RKO (cell line): Measurements from ENCODE around the gene TNNT1.
"Not testable (repeated sequence)": the region's sequence is repeated elsewhere in the genome, so short reads cannot be mapped to it uniquely, and the experiment has no call there.

ENCODE experiments used
- DNase-seq: peaks from one replicate; pipeline ENCODE4 v3.0.0-alpha.2; 2016; ENCODE audit warnings: low spot score

TNNT1 gene

GRCh38 chr19:55149078-55150003 lies at the start of gene TNNT1:
Gene TNNT1 (minus strand): TSS chr19:55149206. CDS start chr19:55147157, 2,049 bp downstream.
- DNase-seq: no peak

- no peak for DNase-seq
These were observed 49.6 kb upstream of the TNNT1 start for GRCh38 chr19:55198651-55199050.

GRCh38 chr19:55197528-55197927 lies 48.5 kb upstream of the TNNT1 start:
- peak; percentile 63 for DNase-seq

GRCh38 chr19:55196803-55197202 lies 47.8 kb upstream of the TNNT1 start:
- peak; percentile 54 for DNase-seq

- no peak for DNase-seq
These were observed 44.5 kb upstream of the TNNT1 start for GRCh38 chr19:55193481-55193880.

GRCh38 chr19:55189403-55189835 lies 40.4 kb upstream of the TNNT1 start:
- DNase-seq: peak; percentile 96

- no peak for DNase-seq
These were observed 39.6 kb upstream of the TNNT1 start for GRCh38 chr19:55188625-55189024.

GRCh38 chr19:55186080-55186479 lies 37.1 kb upstream of the TNNT1 start:
- no peak for DNase-seq

- DNase-seq: no peak
These were observed 32.7 kb upstream of the TNNT1 start for GRCh38 chr19:55181740-55182139.

- DNase-seq: peak; percentile 39
These were observed 30.8 kb upstream of the TNNT1 start, which contains the start of gene SYT5 for GRCh38 chr19:55179606-55180484. Gene SYT5 (minus strand): TSS chr19:55180289. CDS start chr19:55179041, 1,248 bp downstream.

- DNase-seq: no peak
These were observed 30.0 kb upstream of the TNNT1 start for GRCh38 chr19:55178781-55179599.

GRCh38 chr19:55176076-55176475 lies 27.1 kb upstream of the TNNT1 start:
- peak; percentile 40 for DNase-seq

GRCh38 chr19:55175117-55175867 lies 26.3 kb upstream of the TNNT1 start:
- DNase-seq: no peak

- no peak for DNase-seq
These were observed 25.6 kb upstream of the TNNT1 start for GRCh38 chr19:55174425-55175116.

- no peak for DNase-seq
These were observed 24.9 kb upstream of the TNNT1 start for GRCh38 chr19:55173714-55174409.

- DNase-seq: no peak
These were observed 24.2 kb upstream of the TNNT1 start for GRCh38 chr19:55173186-55173713.

GRCh38 chr19:55172741-55173140 lies 23.7 kb upstream of the TNNT1 start:
- peak; percentile 51 for DNase-seq

GRCh38 chr19:55172318-55172717 lies 23.3 kb upstream of the TNNT1 start:
- DNase-seq: not testable (repeated sequence)

GRCh38 chr19:55171440-55171839 lies 22.4 kb upstream of the TNNT1 start:
- DNase-seq: no peak
